GM19025 (cell line): ENCODE measurements around the gene MMP28.

ENCODE experiments used
- ATAC-seq: cut with Tn5 transposase; IDR thresholded peaks from one replicate; pipeline ENCODE4 v1.9.1; 2021; ENCODE audit warnings: mild to moderate bottlenecking, low read depth, moderate library complexity; ENCODE audit not compliant: unreplicated experiment

Gene MMP28

DNA sequence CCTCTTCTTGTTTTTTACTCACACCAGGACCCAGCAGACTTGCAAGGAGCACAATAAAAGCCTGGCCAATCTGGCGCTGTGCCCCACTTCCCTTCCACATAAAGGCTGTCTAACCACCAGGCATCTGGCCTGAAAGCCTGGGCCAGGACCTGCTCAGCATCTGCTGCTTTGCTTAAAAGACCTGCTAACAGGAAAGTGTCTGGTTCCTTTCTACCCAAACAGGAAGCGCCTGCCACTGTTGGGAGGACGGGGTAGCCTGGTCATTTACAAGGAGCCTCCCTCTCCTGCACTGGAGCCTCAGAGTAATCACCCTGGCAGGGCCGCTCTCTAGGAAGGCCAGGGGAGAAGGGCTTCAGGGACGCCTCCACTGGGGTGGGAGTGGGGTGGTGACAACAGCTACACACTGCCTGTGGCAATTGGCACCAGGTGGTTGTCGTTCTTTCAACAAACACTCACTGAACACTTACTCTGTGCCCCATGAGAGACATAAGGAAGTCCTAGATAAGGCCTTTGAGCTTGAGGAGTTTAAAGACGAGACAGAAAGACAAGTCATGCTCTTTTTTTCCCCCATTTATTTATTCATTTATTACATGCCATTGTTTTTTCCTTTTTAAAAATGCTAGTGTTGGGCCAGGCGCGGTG, 6.3 kb upstream of the MMP28 start:
- ATAC-seq = no peak

DNA sequence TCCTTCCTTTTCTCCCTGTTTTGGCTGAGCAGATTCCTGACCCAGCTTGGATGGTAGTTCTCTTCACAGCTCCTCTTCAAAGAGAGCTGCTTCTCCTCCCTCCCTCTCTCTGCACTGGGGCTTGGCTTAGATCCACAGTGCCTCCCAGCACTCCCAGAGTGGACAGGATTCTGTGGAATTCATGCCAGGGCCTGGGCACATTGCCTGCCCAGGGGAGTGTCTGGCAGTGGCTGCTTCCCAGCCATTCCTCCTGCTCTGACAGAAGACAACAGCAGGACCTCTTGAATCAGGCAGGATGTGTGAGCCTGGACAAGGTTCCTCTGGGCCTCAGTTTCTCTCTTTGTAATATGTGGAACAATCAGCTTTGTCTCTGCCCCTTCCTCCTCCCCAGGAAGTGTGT, 4.5 kb upstream of the MMP28 start:
- no peak for ATAC-seq

DNA sequence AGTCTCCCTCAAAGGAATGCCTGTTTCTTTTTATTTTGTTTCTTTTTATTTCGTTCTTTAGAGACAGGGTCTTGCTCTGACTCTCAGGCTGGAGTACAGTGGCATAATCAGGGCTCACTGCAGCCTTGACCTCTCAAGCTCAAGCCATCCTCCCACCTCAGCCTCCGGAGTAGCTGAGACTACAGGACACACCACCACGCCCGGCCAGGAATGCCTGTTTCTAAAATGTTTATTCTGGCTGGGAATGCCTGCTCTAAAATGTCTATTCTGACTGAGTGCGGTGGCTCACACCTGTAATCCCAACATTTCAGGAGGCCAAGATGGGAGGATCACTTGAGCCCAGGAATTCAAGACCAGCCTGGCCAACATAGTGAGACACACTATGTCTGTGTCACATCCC, 2.5 kb upstream of the MMP28 start:
- ATAC-seq = no peak

DNA sequence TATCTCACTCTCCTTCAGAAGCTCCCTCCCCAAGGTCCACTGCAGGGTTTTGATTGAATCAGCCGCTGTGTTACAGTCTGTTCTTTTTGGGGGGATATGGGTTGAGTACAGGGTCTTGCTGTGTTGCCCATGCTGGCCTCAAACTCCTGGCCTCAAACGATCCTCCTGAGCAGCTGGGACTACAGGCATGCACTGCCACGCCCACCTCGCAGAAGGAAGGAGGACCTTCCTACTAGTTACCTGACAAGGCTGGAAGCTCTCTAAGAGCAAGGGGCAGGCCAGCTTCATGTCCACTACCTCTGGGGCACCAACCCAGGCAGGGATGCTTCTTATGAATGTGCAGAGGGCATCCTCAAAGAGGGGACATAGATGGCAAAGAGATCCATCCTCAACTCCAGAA, 1.9 kb upstream of the MMP28 start:
- ATAC-seq = no peak

DNA sequence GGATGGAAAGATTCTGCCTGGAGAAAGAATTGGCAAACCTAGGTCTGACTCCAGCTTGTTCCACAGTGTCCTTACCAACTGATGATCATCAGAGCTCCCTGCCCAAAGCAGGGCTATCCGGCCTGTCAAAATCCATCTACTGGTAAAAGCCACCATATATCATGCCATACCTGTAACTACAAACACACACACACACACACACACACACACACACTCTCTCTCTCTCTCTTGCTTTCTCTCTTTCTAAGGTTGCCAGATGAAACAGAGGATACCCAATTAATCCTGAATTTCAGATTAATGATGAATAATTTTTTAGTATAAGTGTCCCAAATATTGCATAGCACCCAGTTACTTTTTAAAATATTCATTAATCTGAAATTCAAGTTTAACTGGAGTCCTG, 1.5 kb upstream of the MMP28 start:
- ATAC-seq = no peak

DNA sequence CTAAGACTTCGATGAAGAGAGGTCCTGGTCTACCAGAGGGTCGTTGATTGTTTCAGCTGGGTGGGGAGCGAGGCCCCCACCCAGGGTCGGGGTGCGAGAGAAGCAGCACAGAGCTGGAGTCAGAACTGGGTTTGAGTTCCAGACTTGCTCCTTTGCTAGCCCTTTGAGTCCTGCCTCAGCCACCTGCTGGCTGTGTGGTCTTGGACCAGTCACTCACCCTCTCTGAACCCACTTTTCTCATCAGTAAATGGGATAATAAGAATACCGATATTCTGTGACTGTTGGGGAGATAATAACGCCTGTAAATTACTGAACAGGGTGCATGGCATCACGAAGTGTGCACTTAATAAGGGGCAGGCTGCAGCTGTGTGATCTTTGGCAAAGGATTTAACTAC, 427 bp upstream of the MMP28 start:
- ATAC-seq = no peak

DNA sequence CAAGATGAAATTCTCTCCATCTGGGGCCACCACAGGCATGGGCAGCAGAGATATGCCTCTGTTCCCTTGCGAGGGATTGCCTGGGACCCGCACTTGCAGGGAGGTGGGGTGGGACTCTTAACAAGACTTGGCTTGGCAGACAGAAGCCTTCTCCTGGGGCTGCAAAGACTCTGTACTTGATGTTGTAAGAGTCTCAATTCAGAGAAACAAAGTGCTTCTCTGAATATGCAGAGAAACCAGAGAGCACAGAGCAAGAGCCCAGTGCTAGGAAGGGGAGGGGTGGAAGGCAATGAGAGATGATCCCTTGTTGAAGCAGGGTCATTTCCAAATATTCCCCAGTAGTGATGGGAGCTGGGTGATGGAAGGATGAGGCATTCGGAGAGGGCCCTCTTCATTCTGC, 2.2 kb downstream of the MMP28 start:
- no peak for ATAC-seq

DNA sequence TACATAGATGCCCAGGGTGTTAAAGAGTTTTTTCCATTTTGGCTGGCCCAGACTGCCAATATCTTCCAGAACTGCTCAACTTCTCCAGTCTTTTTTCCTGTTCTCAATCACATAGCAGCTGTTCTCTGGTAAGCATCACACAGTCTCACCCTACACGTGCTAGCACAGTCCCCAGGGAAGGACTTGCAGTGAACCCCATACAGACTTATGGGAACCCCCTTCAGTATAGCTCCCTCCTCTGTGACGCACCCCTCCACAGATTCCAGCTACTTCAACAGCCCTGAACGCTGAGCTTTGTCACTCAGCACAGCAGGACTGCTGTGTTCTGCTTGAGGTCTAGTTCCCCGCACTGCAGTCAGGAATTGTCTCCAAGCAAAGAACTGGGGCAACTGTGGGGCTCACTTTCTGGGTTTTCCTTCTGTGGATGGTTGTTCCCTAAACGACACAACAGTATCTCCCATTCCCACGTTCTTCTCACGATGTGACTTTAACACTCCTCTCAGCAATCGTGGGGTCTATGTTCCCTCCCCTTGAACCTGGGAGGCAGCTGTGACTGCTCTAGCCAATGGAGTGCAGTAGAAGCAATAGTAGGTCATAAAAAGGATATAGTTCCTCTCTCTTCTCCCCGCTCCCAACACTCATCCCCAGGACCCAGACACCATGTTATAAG, 3.6 kb downstream of the MMP28 start:
- no peak for ATAC-seq

DNA sequence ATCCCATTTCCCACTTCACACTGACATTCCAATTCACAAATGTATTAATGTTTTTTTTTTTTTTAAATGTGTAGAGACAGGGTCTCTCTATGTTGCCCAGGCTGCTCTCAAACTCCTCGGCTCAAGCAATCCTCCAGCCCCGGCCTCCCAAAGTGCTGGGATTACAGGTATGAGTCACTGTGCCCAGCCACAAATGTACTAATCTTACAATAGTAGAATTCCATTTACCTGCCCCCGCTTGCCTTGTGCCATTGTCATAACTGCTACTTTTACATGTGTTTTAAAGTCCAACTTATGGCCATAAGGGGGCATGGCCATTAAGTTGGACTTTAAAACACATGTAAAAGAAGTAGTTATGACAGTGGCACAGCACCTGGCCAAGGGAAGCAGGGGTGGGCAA, 4.6 kb downstream of the MMP28 start:
- ATAC-seq = no peak

DNA sequence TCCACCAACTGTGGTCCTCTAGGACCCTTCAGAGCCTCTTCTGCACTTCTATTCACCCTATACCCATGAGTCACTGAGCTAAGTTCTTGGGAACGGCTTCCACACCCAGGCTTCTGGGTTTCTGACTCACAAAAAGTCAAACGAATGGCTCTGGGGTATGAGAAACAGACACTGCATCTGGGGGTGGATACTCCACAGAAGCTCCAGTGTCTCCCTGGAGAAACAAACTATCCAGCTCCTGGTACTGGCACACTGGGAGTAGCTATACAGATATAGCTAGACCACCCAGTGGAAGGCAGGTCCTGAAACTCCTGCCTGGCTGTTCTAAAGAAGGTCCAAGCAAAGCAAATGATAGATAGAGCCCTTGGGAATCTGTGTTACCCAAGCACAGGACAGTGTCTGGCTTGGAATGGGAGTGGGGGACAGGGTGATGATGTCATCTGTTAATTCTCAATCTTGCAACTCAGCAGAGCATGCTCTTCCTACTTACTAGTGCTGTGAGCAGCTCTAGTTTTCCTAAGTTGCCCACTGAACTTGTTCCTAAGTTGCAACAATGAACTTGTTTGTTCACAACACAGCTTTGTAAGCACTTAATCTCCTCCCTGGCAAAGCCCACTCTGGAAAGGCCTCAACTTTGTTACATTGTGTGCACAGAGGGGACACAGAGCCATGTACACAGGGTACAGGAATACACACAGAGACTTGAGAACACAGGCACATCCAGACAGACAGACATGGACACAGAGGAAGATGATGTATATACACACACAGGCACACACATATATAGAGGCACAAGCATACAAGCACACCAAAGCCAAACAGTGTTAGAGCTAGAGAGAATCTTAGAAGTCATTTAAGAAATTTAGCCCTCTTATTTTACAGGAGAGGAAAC, 6.7 kb downstream of the MMP28 start:
- no peak for ATAC-seq

DNA sequence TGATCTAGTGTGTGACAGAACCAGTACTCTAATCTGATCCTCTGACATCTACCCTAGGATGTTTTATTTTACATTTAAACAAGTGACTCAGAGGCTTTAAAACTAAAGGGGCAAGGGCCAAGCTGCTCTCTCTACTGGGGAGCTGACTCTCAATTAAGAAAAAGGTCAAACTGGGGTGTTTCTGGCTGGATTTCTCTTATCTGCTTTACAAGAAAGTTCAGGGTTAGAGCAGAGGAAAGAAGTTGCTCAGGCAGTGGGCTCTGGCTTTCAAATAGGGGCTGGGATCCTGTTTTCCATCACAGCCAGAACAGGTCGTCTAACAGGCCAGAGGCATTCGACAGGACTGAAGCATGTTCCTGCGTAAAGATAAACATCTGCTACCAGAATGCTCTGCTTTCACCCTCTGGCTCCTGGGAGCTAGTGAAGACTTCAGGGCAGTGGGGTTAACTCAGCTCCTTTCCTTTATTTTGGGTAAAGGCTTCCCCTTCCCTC, 8.5 kb downstream of the MMP28 start:
- no peak for ATAC-seq

DNA sequence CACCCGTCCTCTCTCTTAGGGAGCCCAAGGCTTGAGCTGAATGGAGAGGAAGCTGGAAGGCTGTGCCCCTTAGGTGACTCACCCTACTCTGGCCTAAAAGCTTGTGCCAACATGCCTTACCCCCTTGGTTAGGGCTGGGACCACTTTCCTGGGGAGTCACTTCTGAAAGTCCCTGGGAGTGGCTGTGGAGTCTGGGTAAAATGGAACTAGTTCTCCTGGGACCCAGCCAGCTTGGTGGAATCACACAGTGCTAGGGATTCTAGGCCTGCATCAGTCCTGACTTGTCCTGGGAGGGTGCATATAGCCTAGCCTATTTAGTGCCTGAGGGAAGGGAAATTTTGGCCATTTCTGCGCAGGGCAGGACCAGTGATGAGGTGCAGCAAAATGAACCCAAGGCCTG, 10.5 kb downstream of the MMP28 start:
- no peak for ATAC-seq

DNA sequence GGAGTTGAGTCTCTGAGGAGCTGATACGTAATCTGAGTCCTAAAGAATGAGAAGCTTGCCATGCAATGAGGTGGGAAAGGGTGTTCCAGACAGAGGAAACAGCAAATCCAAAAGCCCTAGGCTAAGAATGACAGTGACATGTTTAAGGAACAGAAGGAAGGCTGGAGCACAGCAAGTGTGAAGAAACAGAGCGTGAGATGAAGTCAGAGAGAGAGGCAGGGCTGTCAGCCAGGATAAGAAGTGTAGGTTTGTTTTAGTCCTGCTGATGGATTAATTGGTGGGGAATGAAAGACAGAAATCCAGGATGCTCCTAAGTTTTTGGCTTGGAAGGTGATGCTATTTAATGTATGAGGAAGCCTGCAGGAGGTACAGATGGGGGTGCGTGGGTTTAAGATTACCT, 14.5 kb downstream of the MMP28 start:
- no peak for ATAC-seq

DNA sequence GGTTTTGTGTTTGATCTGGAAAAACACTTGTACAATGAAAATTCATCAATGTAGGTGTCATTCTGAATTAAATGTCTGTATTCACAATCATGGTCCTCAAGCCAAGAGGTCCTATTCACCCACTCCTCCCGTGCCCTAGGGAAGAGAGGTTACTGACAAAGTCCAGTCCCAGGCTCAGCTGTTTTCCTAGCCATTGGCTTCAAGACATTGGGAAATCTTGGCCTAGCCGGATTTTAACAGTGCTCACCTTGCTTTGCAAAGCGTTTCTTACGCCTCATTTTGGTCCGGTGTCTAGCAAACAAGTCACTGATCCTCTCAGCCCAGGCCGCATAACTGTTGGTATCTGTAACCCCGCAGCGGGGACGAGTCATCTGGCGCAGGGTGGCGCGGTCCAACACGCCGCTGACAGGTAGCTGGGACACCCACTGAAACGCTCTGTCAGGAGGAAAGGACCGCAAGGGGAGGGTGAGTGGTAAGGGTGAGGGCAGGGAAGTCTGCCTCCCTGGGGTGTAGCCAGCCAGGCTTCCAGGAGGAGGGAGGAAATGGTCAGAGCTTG, 16.7 kb downstream of the MMP28 start:
- ATAC-seq = no peak

DNA sequence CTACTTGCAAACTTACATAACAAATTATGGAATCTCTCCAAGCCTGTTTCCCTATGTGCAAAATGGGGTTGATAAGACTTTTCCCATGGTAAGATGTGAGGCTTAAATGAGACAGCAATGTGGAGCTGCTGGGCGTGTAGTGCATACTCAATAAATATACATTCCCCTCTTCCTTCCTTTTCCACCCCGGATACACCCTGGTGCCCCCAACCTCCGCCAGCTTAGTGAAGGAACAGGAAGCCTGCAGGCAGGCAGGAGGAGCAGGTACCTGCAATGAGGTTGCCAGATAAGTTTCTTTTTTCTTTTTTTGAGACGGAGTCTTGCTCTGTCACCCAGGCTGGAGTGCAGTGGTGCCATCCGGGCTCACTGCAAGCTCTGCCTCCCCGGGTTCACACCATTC, 19.9 kb downstream of the MMP28 start:
- no peak for ATAC-seq

DNA sequence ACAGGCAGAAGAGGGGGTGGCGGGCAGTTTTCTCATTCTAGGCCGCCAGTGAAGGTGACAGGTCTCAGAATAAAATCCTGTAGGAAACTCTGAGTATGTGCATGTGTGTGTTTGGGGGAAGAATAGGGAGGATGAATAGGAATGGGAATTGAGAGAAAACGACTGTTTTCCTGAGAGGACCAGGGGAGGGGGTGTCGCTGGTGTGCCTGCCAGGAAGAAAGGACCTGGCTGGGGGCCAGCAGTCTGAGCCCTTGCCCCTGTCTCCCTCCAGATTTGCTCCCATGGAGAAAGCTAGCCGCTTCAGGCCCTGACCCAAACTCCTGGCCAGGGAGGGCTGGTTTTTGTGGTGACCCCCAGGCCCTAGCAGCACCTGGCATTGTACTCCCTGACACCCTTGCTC, 20.4 kb downstream of the MMP28 start:
- no peak for ATAC-seq

DNA sequence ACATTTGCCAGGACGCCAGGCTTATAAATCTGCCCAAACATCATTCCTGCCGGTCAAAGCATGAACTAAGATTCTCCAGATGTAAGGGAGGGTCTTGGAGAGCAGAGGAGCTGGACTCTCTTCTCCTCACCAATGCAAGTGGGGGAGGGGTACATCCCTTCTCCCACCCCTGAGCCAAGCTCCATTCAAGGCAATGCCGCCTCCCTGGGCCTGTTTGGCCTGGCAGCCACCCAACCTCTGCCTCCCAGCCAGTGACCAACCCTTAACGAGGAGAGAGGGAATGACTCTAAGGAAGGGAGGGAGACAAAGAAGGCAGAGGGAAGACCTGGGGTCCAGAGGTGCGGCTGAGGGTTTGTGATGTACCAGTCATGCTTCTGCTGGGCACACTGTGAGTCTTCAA, 20.9 kb downstream of the MMP28 start:
- no peak for ATAC-seq

DNA sequence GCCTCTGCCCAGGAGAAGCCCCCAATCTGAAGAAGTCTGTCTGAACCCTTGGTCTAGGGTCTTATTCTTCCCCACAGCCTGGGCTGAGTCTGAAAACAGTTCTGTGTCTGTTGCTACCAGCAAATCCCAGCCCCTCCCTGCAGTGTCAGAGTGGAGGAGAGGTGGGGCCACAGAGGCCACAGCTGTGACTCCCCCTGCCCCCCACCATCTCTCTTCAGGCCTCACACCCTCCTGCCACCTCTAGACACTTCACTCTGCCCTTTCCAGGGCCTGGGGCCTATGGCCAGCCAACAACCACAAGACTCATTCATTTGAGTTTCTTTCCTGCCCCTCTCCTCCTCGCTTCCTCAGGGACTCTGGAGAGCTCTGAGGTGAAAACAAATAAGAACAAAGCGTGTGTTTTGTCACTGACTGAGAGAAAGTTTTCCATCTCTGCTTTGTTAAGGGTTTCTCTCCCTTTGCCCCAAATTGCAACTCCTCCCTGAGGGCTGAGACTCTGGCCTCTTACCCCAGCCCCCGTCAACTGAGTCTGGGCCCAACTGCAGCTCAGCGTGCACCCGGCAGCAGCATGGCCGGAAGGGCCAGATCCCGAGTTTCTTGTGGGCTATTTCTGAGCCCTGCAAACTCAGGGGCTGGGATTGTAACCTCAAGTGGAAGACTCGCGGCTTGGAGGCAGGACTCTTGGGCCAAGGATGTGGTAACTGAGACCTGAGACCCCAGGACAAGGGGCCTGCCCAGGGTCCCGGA, 21.6 kb downstream of the MMP28 start:
- no peak for ATAC-seq

DNA sequence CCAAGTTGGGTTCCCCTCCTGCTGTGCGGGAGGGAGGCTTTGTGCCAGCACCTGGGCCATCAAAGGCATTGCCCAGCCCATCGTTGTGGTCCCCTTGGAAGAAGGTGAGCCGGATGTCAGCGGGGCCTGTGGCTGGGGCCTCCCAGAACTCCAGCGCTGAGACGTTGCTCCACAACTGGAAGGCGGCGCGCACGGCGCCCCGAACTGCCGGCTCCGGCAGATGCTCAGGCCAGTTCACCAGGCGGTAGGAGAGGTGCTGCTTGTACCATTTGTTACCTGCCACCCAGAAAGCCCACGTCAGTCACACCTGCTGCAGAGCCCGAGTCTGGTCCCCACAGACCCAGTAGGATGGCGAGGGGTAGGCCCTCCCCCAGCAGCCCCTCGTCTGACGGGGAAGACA, 22.3 kb downstream of the MMP28 start:
- no peak for ATAC-seq

DNA sequence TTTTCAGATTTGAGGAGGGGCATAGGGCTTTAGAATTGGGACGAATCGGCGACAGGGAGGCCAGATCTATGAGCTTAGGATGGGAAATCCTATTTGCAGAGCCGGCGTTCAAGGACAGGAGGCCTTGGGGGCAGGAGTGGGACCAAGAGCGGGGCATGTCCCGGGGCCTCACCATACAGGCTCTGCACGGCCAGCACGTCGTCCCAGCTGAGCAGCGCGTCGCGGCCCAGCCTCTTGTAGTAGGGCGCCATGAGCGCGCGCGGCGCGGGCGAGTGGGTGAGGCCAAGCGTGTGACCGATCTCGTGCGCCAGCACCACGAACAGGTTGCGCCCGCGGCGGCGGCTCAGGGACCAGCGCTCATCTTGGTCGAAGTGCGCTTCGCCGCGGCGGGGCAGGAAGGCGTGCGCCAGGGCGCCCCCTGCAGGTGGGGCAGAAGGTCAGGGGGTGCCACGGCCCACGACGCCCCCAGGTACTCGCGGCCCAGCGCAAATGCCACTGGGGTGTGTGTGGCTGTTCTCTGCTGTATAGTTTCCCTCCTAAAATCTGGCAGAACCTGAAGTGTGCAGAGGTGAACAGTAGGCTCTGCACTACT, 25.4 kb downstream of the MMP28 start:
- no peak for ATAC-seq
